Keratinocyte (primary cell): ENCODE data around the gene AKAP13. TPM values are rescaled to one million over a fixed set of nuclear protein-coding genes. Genes with fewer than 3 reads are reported as not detected.

ENCODE experiments used
- DNase-seq: peaks from one replicate; pipeline ENCODE4 v3.0.0-alpha.2; 2011; ENCODE audit warnings: low read depth, missing footprints, low spot score
- FAIRE-seq: peaks from 2 replicates; lab custom pipeline; 2011; peaks lifted over from hg19 to GRCh38; lab: Jason Lieb, UNC
- H2AFZ ChIP-seq: 2 replicates; pipeline ENCODE4 v1.6.0; 2012; ENCODE audit warnings: low read length, control low read depth, inconsistent platforms; ENCODE audit not compliant: control insufficient read depth
- H3K27ac ChIP-seq: 2 replicates; pipeline ENCODE4 v1.5.1; 2011; ENCODE audit warnings: low read length; ENCODE audit not compliant: control insufficient read depth, insufficient read depth
- H3K27me3 ChIP-seq: 3 replicates; pipeline ENCODE4 v1.6.0; 2011; ENCODE audit warnings: low read length; ENCODE audit not compliant: control insufficient read depth, insufficient read depth; ENCODE audit errors: extremely low read depth
- H3K36me3 ChIP-seq, 2 experiments: 2 replicates in 1 of 2; 3 replicates in 1 of 2; pipeline ENCODE4 v1.5.1; 2011; ENCODE audit warnings: low read length in 2 of 2, mild to moderate bottlenecking in 1 of 2; ENCODE audit not compliant: control insufficient read depth in 2 of 2, insufficient read depth in 2 of 2; ENCODE audit errors: extremely low read depth in 1 of 2
- H3K4me1 ChIP-seq: 3 replicates; pipeline ENCODE4 v1.5.1; 2011; ENCODE audit warnings: low read length; ENCODE audit not compliant: control insufficient read depth, insufficient read depth; ENCODE audit errors: extremely low read depth
- H3K4me2 ChIP-seq: 3 replicates; pipeline ENCODE4 v1.6.0; 2011; ENCODE audit warnings: low read depth, low read length; ENCODE audit not compliant: control insufficient read depth, insufficient read depth; ENCODE audit errors: extremely low read depth
- H3K4me3 ChIP-seq, 3 experiments: fragments of 200-600 bp in 1 of 3; sonication (generic) in 1 of 3; 2 replicates in 2 of 3; 3 replicates in 1 of 3; pipeline ENCODE4 v1.5.1; 2011 to 2016; ENCODE audit warnings: low read length in 3 of 3, mild to moderate bottlenecking in 3 of 3, control low read depth in 2 of 3, inconsistent platforms in 1 of 3, low read depth in 1 of 3, mixed read lengths in 1 of 3, mixed run types in 1 of 3, moderate library complexity in 1 of 3; ENCODE audit not compliant: control insufficient read depth in 2 of 3, insufficient read depth in 2 of 3; ENCODE audit errors: extremely low read depth in 1 of 3
- H3K79me2 ChIP-seq: 2 replicates; pipeline ENCODE4 v1.6.0; 2012; ENCODE audit warnings: low read length; ENCODE audit not compliant: control insufficient read depth, insufficient read depth
- H3K9ac ChIP-seq: 3 replicates; pipeline ENCODE4 v1.6.0; 2011; ENCODE audit warnings: low read length; ENCODE audit not compliant: control insufficient read depth, insufficient read depth; ENCODE audit errors: extremely low read depth
- H3K9me1 ChIP-seq: 3 replicates; pipeline ENCODE4 v1.6.0; 2011; ENCODE audit warnings: low read length; ENCODE audit not compliant: control insufficient read depth, insufficient read depth; ENCODE audit errors: extremely low read depth
- H3K9me3 ChIP-seq: 2 replicates; pipeline ENCODE4 v1.5.1; 2012; ENCODE audit warnings: low read depth, low read length; ENCODE audit not compliant: control insufficient read depth
- H4K20me1 ChIP-seq: 3 replicates; pipeline ENCODE4 v1.6.0; 2011; ENCODE audit warnings: low read length; ENCODE audit not compliant: control insufficient read depth, insufficient read depth; ENCODE audit errors: extremely low read depth
- CTCF ChIP-seq, 3 experiments: IDR thresholded peaks in 1 of 3; conservative IDR thresholded peaks in 1 of 3; optimal IDR thresholded peaks in 1 of 3; 2 replicates in 2 of 3; 3 replicates in 1 of 3; pipeline versions ENCODE3 to v1.5.1; 2011; ENCODE audit warnings: low read length in 3 of 3, mild to moderate bottlenecking in 3 of 3, moderate library complexity in 2 of 3, control low read depth in 1 of 3, inconsistent platforms in 1 of 3; ENCODE audit not compliant: insufficient read depth in 2 of 3; ENCODE audit errors: extremely low read depth in 1 of 3
- EZH2 ChIP-seq: IDR thresholded peaks from one replicate; pipeline ENCODE4 v1.6.1; 2012; ENCODE audit warnings: inconsistent platforms, mild to moderate bottlenecking, low read length, moderate library complexity
- dilution Hi-C: fragments of 300-500 bp; cut with MboI; formaldehyde crosslinking; loops from one replicate; pipeline ENCODE4 v1.7.0; 2020; ENCODE audit warnings: low sequenced_read_pairs; ENCODE audit not compliant: extremely low pct_ligation_motif_present
- polyA plus RNA-seq, 5 experiments: library from polyadenylated mRNA; depleted of rRNA in 3 of 5; stranded (reverse) in 3 of 5; stranded (forward) in 1 of 5; unstranded in 1 of 5; fragments of >200 nt; gene quantifications; 1 replicate in 1 of 5; 2 replicates in 3 of 5; 3 replicates in 1 of 5; pipeline versions ENCODE4 v1.2.1 to v1.2.3, GENCODE V29; 2011 to 2012; ENCODE audit warnings: missing spikeins in 2 of 5, low read depth in 1 of 5, low replicate concordance in 1 of 5

Gene AKAP13
- polyA plus RNA-seq, 1 donor (not counting 4 experiments of a cell fraction or from before 2014, with no cell fraction given) = 16.7 TPM

GRCh38 chr15:85754989-85755388 lies 374.6 kb downstream of the AKAP13 start:
- no peaks in the 10 kb centered on the region for H4K20me1 ChIP-seq
- H3K36me3 ChIP-seq = no peaks in the 10 kb centered on the region
- H3K27me3 ChIP-seq = no peaks in the 10 kb centered on the region
- dilution Hi-C loops = no loop called here
- FAIRE-seq (no peak), DNase-seq (no peak)
- H3K4me2 ChIP-seq = no peak overlapping the region
- peaks cover 25% of the 10 kb centered on the region for H3K4me1 ChIP-seq
- no peak overlapping the region for H3K4me3 ChIP-seq
- H3K9me1 ChIP-seq = no peaks in the 10 kb centered on the region
- TF ChIP-seq CTCF (optimal IDR thresholded peaks at IDR 0.05 in 1 of 3, IDR thresholded peaks at IDR 0.05 in 1 of 3, conservative IDR thresholded peaks at IDR 0.05 in 1 of 3; ENCODE audit: extremely low read depth in 1 of 3, insufficient read depth in 2 of 3, low read length in 3 of 3) (no peak), EZH2 (no peak)
- H3K27ac ChIP-seq = no peak overlapping the region
- no peak overlapping the region for H2AFZ ChIP-seq
- no peak overlapping the region for H3K9ac ChIP-seq
- no peaks in the 10 kb centered on the region for H3K9me3 ChIP-seq
- no peaks in the 10 kb centered on the region for H3K79me2 ChIP-seq

GRCh38 chr15:85755471-85755870 lies 375.1 kb downstream of the AKAP13 start:
- H3K36me3 ChIP-seq = no peaks in the 10 kb centered on the region
- H2AFZ ChIP-seq = no peak overlapping the region
- DNase-seq (no peak), FAIRE-seq (no peak)
- H3K4me3 ChIP-seq = no peak overlapping the region
- TF ChIP-seq CTCF (optimal IDR thresholded peaks at IDR 0.05 in 1 of 3, IDR thresholded peaks at IDR 0.05 in 1 of 3, conservative IDR thresholded peaks at IDR 0.05 in 1 of 3; ENCODE audit: extremely low read depth in 1 of 3, insufficient read depth in 2 of 3, low read length in 3 of 3) (no peak), EZH2 (no peak)
- H3K4me2 ChIP-seq = no peak overlapping the region
- peaks cover 25% of the 10 kb centered on the region for H3K4me1 ChIP-seq
- no peak overlapping the region for H3K27ac ChIP-seq
- H3K27me3 ChIP-seq = no peaks in the 10 kb centered on the region
- no peaks in the 10 kb centered on the region for H3K9me1 ChIP-seq
- H3K79me2 ChIP-seq = no peaks in the 10 kb centered on the region
- no peaks in the 10 kb centered on the region for H3K9me3 ChIP-seq
- no peaks in the 10 kb centered on the region for H4K20me1 ChIP-seq
- no peak overlapping the region for H3K9ac ChIP-seq
- dilution Hi-C loops = no loop called here
